ENCODE data around the gene ZGRF1. TPM values are rescaled to one million over a fixed set of nuclear protein-coding genes. Genes with fewer than 3 reads are reported as not detected.

The ZGRF1 gene
- polyA plus RNA-seq, 1 donor from 2014 or later, result 18.0 TPM

DNA sequence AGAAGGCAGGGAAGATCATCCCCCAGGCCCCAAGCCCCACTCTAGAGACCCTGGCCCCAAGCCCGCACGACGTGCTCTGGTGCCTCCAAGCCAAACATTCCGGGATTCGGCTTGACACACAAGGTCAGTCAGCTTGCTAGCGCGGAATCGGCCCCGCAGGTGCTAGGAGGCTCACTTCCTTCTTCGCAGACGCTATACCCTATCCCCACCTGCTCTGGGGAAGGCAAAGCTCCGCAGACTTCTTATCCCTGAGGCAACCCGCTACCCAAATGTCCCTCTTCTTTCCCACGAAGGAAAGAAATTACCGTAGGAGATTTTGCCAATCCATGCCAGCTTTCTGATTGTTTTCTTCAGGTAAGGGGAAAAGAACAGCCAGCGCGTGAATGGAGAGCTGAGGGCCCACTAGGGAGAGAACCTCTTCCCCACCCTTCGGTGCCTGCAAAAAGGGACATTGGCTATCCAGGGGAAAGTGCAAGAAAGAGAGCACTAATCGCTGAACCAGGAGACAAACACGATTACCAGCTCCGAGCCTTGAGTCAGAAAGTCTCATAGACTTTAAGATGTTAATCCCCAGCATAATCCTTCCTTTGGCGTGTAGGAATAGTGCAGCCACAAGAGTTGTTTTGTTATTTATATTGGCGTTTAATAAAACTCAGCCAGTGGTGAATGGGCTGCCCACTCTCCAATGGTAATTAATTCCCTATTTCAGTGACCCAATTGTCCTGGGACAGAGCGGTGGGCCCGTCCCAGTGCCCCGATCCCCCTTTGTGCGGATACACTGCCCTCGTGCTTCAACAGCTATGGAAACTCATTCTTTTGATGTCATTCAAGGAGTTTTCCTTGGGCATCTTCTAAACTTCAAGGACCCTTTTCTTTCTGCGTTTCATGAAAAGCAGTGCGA is 115.3 kb downstream of the ZGRF1 start:
- Histone ChIP-seq H3K9ac (ENCODE audit: low read length) (no peak overlapping the region), H3K9me3 (ENCODE audit: low read length) (peaks cover 7% of the 10 kb centered on the region), H2AFZ (ENCODE audit: low read depth, low read length) (no peak overlapping the region), H3K9me2 (ENCODE audit: insufficient read depth, low read length) (no peaks in the 10 kb centered on the region), H3K4me3 (ENCODE audit: low read length) (peak overlapping the region; percentile 24), H3F3A (ENCODE audit: insufficient read depth, low read length, poor library complexity, severe bottlenecking) (no peaks in the 10 kb centered on the region), H3K4me2 (ENCODE audit: low read length) (no peak overlapping the region), H3K27ac (ENCODE audit: low read length) (no peak overlapping the region), H3K27me3 (ENCODE audit: insufficient read depth, low read depth, low read length) (peaks cover 97% of the 10 kb centered on the region), H4K20me1 (ENCODE audit: insufficient read depth) (no peaks in the 10 kb centered on the region), H3K79me2 (replicated peaks; ENCODE audit: insufficient read depth, low read length) (no peaks in the 10 kb centered on the region), H3K36me3 (ENCODE audit: insufficient read depth, low read length) (no peaks in the 10 kb centered on the region)
- TF ChIP-seq POLR2AphosphoS5 (IDR thresholded peaks at IDR 0.05) (peak; percentile 7), REST (IDR thresholded peaks at IDR 0.05; ENCODE audit: borderline replicate concordance) (no peak)

GRCh38 chr4:112520598-112521122 is 116.0 kb downstream of the ZGRF1 start:
- Histone ChIP-seq H3K9me3 (ENCODE audit: low read length) (peaks cover 7% of the 10 kb centered on the region), H3K27me3 (ENCODE audit: insufficient read depth, low read depth, low read length) (peaks cover 100% of the 10 kb centered on the region), H3K4me3 (ENCODE audit: low read length) (peak overlapping the region; percentile 24), H3K36me3 (ENCODE audit: insufficient read depth, low read length) (no peaks in the 10 kb centered on the region), H3K27ac (ENCODE audit: low read length) (no peak overlapping the region), H4K20me1 (ENCODE audit: insufficient read depth) (no peaks in the 10 kb centered on the region), H3K79me2 (replicated peaks; ENCODE audit: insufficient read depth, low read length) (no peaks in the 10 kb centered on the region), H3K4me2 (ENCODE audit: low read length) (no peak overlapping the region), H3K9me2 (ENCODE audit: insufficient read depth, low read length) (no peaks in the 10 kb centered on the region), H2AFZ (ENCODE audit: low read depth, low read length) (no peak overlapping the region), H3K9ac (ENCODE audit: low read length) (no peak overlapping the region), H3F3A (ENCODE audit: insufficient read depth, low read length, poor library complexity, severe bottlenecking) (no peaks in the 10 kb centered on the region)
- TF ChIP-seq EZH2 (IDR thresholded peaks at IDR 0.05; ENCODE audit: borderline replicate concordance, insufficient read depth, low read length, poor library complexity, severe bottlenecking) (no peak), TAF1 (IDR thresholded peaks at IDR 0.05; ENCODE audit: low read depth) (no peak), RAD21 (conservative IDR thresholded peaks at IDR 0.05) (no peak), REST (IDR thresholded peaks at IDR 0.05; ENCODE audit: borderline replicate concordance) (no peak), CTCF (IDR thresholded peaks at IDR 0.05; ENCODE audit: poor library complexity, severe bottlenecking) (no peak), SMC3 (conservative IDR thresholded peaks at IDR 0.05; ENCODE audit: poor library complexity) (no peak), MXI1 (conservative IDR thresholded peaks at IDR 0.05; ENCODE audit: poor library complexity, severe bottlenecking) (no peak), POLR2AphosphoS5 (IDR thresholded peaks at IDR 0.05) (no peak), EP300 (conservative IDR thresholded peaks at IDR 0.05; ENCODE audit: poor library complexity, severe bottlenecking) (no peak)
